Heart left ventricle (tissue), 16 donors: Measurements from ENCODE around the gene KCNK13. TPM values are rescaled to one million over a fixed set of nuclear protein-coding genes. Genes with fewer than 3 reads are reported as not detected.

Source experiments
- ATAC-seq, 4 donors: fragments of 200-7000 bp; cut with Tn5 transposase; one replicate each; pipeline ENCODE4 v1.9.1; 2020 to 2022; ENCODE audit warnings: moderate library complexity in 4 of 4, mild to moderate bottlenecking in 3 of 4, moderate number of reproducible peaks in 1 of 4
- DNase-seq, 5 donors: peaks; one replicate each; pipeline ENCODE4 v3.0.0-alpha.2; 2020
- H3K27ac ChIP-seq, 12 donors: fragments of 200-600 bp; sonication (generic) in 4 of 12; one replicate each; pipeline versions ENCODE4 v1.5.0 to v1.8.0; 2016 to 2022; ENCODE audit warnings: mild to moderate bottlenecking in 2 of 12
- H3K27me3 ChIP-seq, 9 donors: fragments of 200-600 bp; sonication (generic) in 2 of 9; one replicate each; pipeline versions ENCODE4 v1.5.1 to v1.8.0; 2016 to 2022; ENCODE audit warnings: mild to moderate bottlenecking in 3 of 9
- H3K36me3 ChIP-seq, 9 donors: fragments of 200-600 bp; sonication (generic) in 2 of 9; one replicate each; pipeline versions ENCODE4 v1.5.0 to v1.8.0; 2018 to 2022; ENCODE audit warnings: mild to moderate bottlenecking in 2 of 9
- H3K4me1 ChIP-seq, 12 donors: fragments of 200-600 bp; sonication (generic) in 4 of 12; one replicate each; pipeline versions ENCODE4 v1.5.0 to v1.8.0; 2016 to 2022; ENCODE audit warnings: mild to moderate bottlenecking in 3 of 12
- H3K4me3 ChIP-seq, 12 donors: fragments of 200-600 bp; sonication (generic) in 4 of 12; one replicate each; pipeline versions ENCODE4 v1.5.0 to v1.8.0; 2017 to 2022; ENCODE audit warnings: mild to moderate bottlenecking in 9 of 12, moderate library complexity in 4 of 12
- H3K9me3 ChIP-seq, 12 donors: fragments of 200-600 bp; sonication (generic) in 4 of 12; one replicate each; pipeline versions ENCODE4 v1.5.0 to v1.8.0; 2016 to 2022; ENCODE audit warnings: mild to moderate bottlenecking in 1 of 12
- CTCF ChIP-seq, 12 donors: fragments of 200-600 bp; sonication (generic) in 4 of 12; IDR thresholded peaks; one replicate each; pipeline versions ENCODE4 v1.5.0 to v1.8.0; 2018 to 2022; ENCODE audit warnings: antibody characterized with exemption in 12 of 12, mild to moderate bottlenecking in 5 of 12
- POLR2A ChIP-seq, 2 donors: fragments of 450-650 bp; IDR thresholded peaks; one replicate each; pipeline ENCODE4 v1.6.1; 2017; ENCODE audit warnings: antibody characterized with exemption in 2 of 2, mild to moderate bottlenecking in 2 of 2, moderate library complexity in 2 of 2
- WGBS, 4 donors: extraction: QIAGEN DNeasy Blood & Tissue Kit in 2 of 4; methylation state at CpG; one replicate each; pipeline versions ENCODE4 v1.1.5 to v1.1.7; 2013 to 2018; 5-methylcytosine and 5-hydroxymethylcytosine counted together
- intact Hi-C, 10 donors: fragments of 100-400 bp; cut with DNase I; formaldehyde crosslinking; loops; one replicate each; pipeline versions ENCODE4 v1.11.1 to v1.14.2; 2022
- polyA plus RNA-seq, 2 donors: library from polyadenylated mRNA; stranded (reverse); fragments of 200-250 nt; gene quantifications; one replicate each; pipeline ENCODE4 v1.2.3, GENCODE V29; 2013
- total RNA-seq, 9 donors: library from RNA; depleted of rRNA in 2 of 9; stranded (reverse); fragments of >200 nt in 2 of 9; fragmentation: NEBNext Ultra II Directional in 3 of 9; extraction: Animal tissue kit (Norgen Biotek cat#: 25700) in 3 of 9; gene quantifications; one replicate each; pipeline versions ENCODE4 v1.1.0 to v1.2.4, GENCODE V29; 2016 to 2023
- donor health status: ischemic (EF 13 %, LVEDD 7.1; RV severe dilation, severe dysfunction).
- donor health status: healthy with polysubstance abuse.
- donor health status: DM: no; HTN: yes; CAD: no.
- donor health status: DM: no; HTN: no; CAD: no.
- donor health status: ischemic (EF 25% LVEDD 6.9; RV normal size, moderate dysfunction).
- donor health status: ischemic (EF 25% LVEDD 5.7; RV mildly dilated, moderate dysfunction).
- donor health status: healthy.
- donor health status: DM: yes; HTN: yes; CAD: no.
- donor health status: ischemic (EF 35%, LVEDD 5.7; RV mildly dilated, moderate dysfunction).
- donor health status: nonischemic (EF 11% LVEDD 7.7; RV severe dilation, severe dysfunction).
- donor health status: DM: yes; HTN: yes; CAD: no.
- donor health status: PGD.
- donor health status: ischemic (EF 29% LVEDD 5.4; RV normal size, mild dysfunction).
- donor health status: nonischemic (EF 23%, LVEDD 6.1; RV moderate dilation, normal function).

The KCNK13 gene
- total and polyA plus RNA-seq, 11 donors = 0.16 to 10.7 (median 1.3) TPM

- peak overlapping the region in 2 of 12 donors; percentile 11 to 46 for H3K27ac ChIP-seq
- peaks cover 9 to 91% (median 34%) of the 10 kb centered on the region in 9 donors for H3K27me3 ChIP-seq
- intact Hi-C loops = loop anchor here in 4 of 10 donors (5.0 to 10.0 kb wide), 4 partner anchors 76 to 177 kb away; no protein-coding TSS in a partner anchor
- H3K4me1 ChIP-seq = peaks cover 0 to 29% (median 17%) of the 10 kb centered on the region in 12 donors
- ATAC-seq (peak in 3 of 4 donors; percentile 79 to 89 (median 86)), DNase-seq (peak; percentile 24 to 77 (median 68))
- WGBS, 4 donors = 0 to 1% (median 1%) methylated on average over 37 to 80 of the region's 80 CpGs
- TF ChIP-seq CTCF (IDR thresholded peaks at IDR 0.05) = peak; percentile 25 to 64 (median 46)
- no peak for TF ChIP-seq POLR2A (IDR thresholded peaks at IDR 0.05)
- no peaks in the 10 kb centered on the region for H3K36me3 ChIP-seq
- H3K4me3 ChIP-seq = peak overlapping the region; percentile 27 to 62 (median 48)
- no peaks in the 10 kb centered on the region for H3K9me3 ChIP-seq
These were observed 1.4 kb upstream of the KCNK13 start for GRCh38 chr14:90060312-90060964.

GRCh38 chr14:90060965-90061684 lies 669 bp upstream of the KCNK13 start:
- Histone ChIP-seq H3K27me3 (peaks cover 9 to 89% (median 34%) of the 10 kb centered on the region in 9 donors), H3K4me1 (peaks cover 0 to 29% (median 17%) of the 10 kb centered on the region in 12 donors), H3K27ac (peak overlapping the region in 2 of 12 donors; percentile 11 to 46), H3K4me3 (peak overlapping the region; percentile 27 to 62 (median 48)), H3K9me3 (no peaks in the 10 kb centered on the region), H3K36me3 (no peaks in the 10 kb centered on the region)
- intact Hi-C loops = loop anchor here in 4 of 10 donors (5.0 to 10.0 kb wide), 4 partner anchors 76 to 176 kb away; no protein-coding TSS in a partner anchor
- WGBS, 4 donors = 1 to 3% (median 2%) methylated on average over 19 to 60 of the region's 60 CpGs
- ATAC-seq (peak in 2 of 4 donors; percentile 6 to 52), DNase-seq (peak in 2 of 5 donors; percentile 36 to 61)
- TF ChIP-seq POLR2A (IDR thresholded peaks at IDR 0.05) (no peak), CTCF (IDR thresholded peaks at IDR 0.05) (no peak)

- DNase-seq = peak in 1 of 5 donors; percentile 26
- peaks cover 9 to 88% (median 34%) of the 10 kb centered on the region in 9 donors for H3K27me3 ChIP-seq
- H3K4me1 ChIP-seq = peaks cover 0 to 29% (median 17%) of the 10 kb centered on the region in 12 donors
- 3 to 13% (median 8%) methylated on average over 24 to 63 of the region's 63 CpGs for WGBS, 4 donors
- H3K27ac ChIP-seq = no peak overlapping the region
- no peak for TF ChIP-seq POLR2A (IDR thresholded peaks at IDR 0.05)
- no peak for TF ChIP-seq CTCF (IDR thresholded peaks at IDR 0.05)
- intact Hi-C loops = loop anchor here in 4 of 10 donors (5.0 to 10.0 kb wide), 4 partner anchors 77 to 175 kb away; no protein-coding TSS in a partner anchor
- peak overlapping the region; percentile 27 to 62 (median 48) for H3K4me3 ChIP-seq
- no peaks in the 10 kb centered on the region for H3K9me3 ChIP-seq
- peak in 2 of 4 donors; percentile 43 to 55 for ATAC-seq
- no peaks in the 10 kb centered on the region for H3K36me3 ChIP-seq
These were observed 467 bp downstream of the KCNK13 start for GRCh38 chr14:90062127-90062794.
